H9 (cell line): ENCODE measurements around the gene RMI2. TPM values are rescaled to one million over a fixed set of nuclear protein-coding genes. Genes with fewer than 3 reads are reported as not detected.

Experiments
- DNase-seq: peaks from one replicate; pipeline ENCODE4 v3.0.0-alpha.2; 2017
- H2AFZ ChIP-seq: one replicate; pipeline ENCODE4 v1.6.1; 2013; ENCODE audit warnings: mild to moderate bottlenecking, low read length, control low read depth, moderate library complexity
- H2AK5ac ChIP-seq: 2 replicates; pipeline ENCODE4 v1.6.1; 2013; ENCODE audit warnings: low read length, control low read depth, mixed read lengths; ENCODE audit not compliant: insufficient read length
- H2BK120ac ChIP-seq: one replicate; pipeline ENCODE4 v1.6.1; 2013; ENCODE audit warnings: low read depth, mild to moderate bottlenecking, low read length, control low read depth, inconsistent platforms; ENCODE audit not compliant: poor library complexity, severe bottlenecking
- H2BK12ac ChIP-seq: 2 replicates; pipeline ENCODE4 v1.6.1; 2013; ENCODE audit warnings: low read length, control low read depth, mixed read lengths, low read depth; ENCODE audit not compliant: insufficient read length
- H2BK15ac ChIP-seq: 2 replicates; pipeline ENCODE4 v1.6.1; 2013; ENCODE audit warnings: low read depth, low read length, control low read depth
- H2BK20ac ChIP-seq: one replicate; pipeline ENCODE4 v1.6.1; 2013; ENCODE audit warnings: low read depth, mild to moderate bottlenecking, low read length, control low read depth, inconsistent platforms; ENCODE audit not compliant: poor library complexity, severe bottlenecking
- H2BK5ac ChIP-seq: 2 replicates; pipeline ENCODE4 v1.6.1; 2013; ENCODE audit warnings: low read length, control low read depth, mixed read lengths; ENCODE audit not compliant: insufficient read length
- H3K14ac ChIP-seq: 2 replicates; pipeline ENCODE4 v1.6.1; 2013; ENCODE audit warnings: low read length, control low read depth; ENCODE audit not compliant: insufficient read depth
- H3K18ac ChIP-seq: 2 replicates; pipeline ENCODE4 v1.6.1; 2013; ENCODE audit warnings: low read depth, mild to moderate bottlenecking, mixed read lengths, low read length, control low read depth; ENCODE audit not compliant: insufficient read length
- H3K23ac ChIP-seq: 2 replicates; pipeline ENCODE4 v1.6.1; 2013; ENCODE audit warnings: low read length, control low read depth, mixed read lengths, low read depth; ENCODE audit not compliant: insufficient read length
- H3K23me2 ChIP-seq: 2 replicates; pipeline ENCODE4 v1.6.1; 2013; ENCODE audit warnings: low read depth, mild to moderate bottlenecking, mixed read lengths, low read length, control low read depth; ENCODE audit not compliant: insufficient read length, poor library complexity, severe bottlenecking
- H3K27ac ChIP-seq: 2 replicates; pipeline ENCODE4 v1.5.1; 2013; ENCODE audit warnings: low read length, control low read depth, mixed read lengths, low read depth; ENCODE audit not compliant: insufficient read length
- H3K27me3 ChIP-seq: 2 replicates; pipeline ENCODE4 v1.6.1; 2013; ENCODE audit warnings: low read length, control low read depth, inconsistent platforms; ENCODE audit not compliant: insufficient read depth
- H3K4ac ChIP-seq: 2 replicates; pipeline ENCODE4 v1.6.1; 2013; ENCODE audit warnings: low read depth, mild to moderate bottlenecking, control low read depth, inconsistent platforms, low read length, moderate library complexity
- H3K4me1 ChIP-seq: 2 replicates; pipeline ENCODE4 v1.6.1; 2013; ENCODE audit warnings: low read length, control low read depth, inconsistent platforms; ENCODE audit not compliant: insufficient read depth
- H3K4me2 ChIP-seq: 2 replicates; pipeline ENCODE4 v1.6.1; 2013; ENCODE audit warnings: low read length, control low read depth, mixed read lengths; ENCODE audit not compliant: insufficient read length, insufficient read depth
- H3K56ac ChIP-seq: 2 replicates; pipeline ENCODE4 v1.6.1; 2013; ENCODE audit warnings: low read depth, mild to moderate bottlenecking, mixed read lengths, low read length, control low read depth; ENCODE audit not compliant: insufficient read length
- H3K79me1 ChIP-seq: 2 replicates; pipeline ENCODE4 v1.6.1; 2013; ENCODE audit warnings: low read depth, mild to moderate bottlenecking, moderate library complexity, low read length, control low read depth, inconsistent platforms; ENCODE audit not compliant: insufficient read depth, poor library complexity, severe bottlenecking
- H3K79me2 ChIP-seq: 2 replicates; pipeline ENCODE4 v1.6.1; 2013; ENCODE audit warnings: low read length, control low read depth, inconsistent platforms; ENCODE audit not compliant: insufficient read depth
- H3K9ac ChIP-seq: 2 replicates; pipeline ENCODE4 v1.6.1; 2013; ENCODE audit warnings: low read length, control low read depth, mixed read lengths; ENCODE audit not compliant: insufficient read length; ENCODE audit errors: extremely low read depth
- H3K9me3 ChIP-seq: one replicate; pipeline ENCODE4 v1.6.1; 2013; ENCODE audit warnings: low read depth, low read length, inconsistent platforms; ENCODE audit not compliant: control insufficient read depth
- H3T11ph ChIP-seq: one replicate; pipeline ENCODE4 v1.6.1; 2013; ENCODE audit warnings: mild to moderate bottlenecking, low read length, control low read depth, inconsistent platforms
- H4K20me1 ChIP-seq: one replicate; pipeline ENCODE4 v1.6.1; 2013; ENCODE audit not compliant: control insufficient read depth, insufficient read length, insufficient read depth
- H4K5ac ChIP-seq: 2 replicates; pipeline ENCODE4 v1.6.1; 2013; ENCODE audit warnings: low read depth, mild to moderate bottlenecking, mixed read lengths, low read length, control low read depth; ENCODE audit not compliant: insufficient read length
- H4K8ac ChIP-seq: replicated peaks from 2 replicates; pipeline ENCODE4 v1.6.1; 2013; ENCODE audit warnings: low read length, control low read depth, mixed read lengths, low read depth; ENCODE audit not compliant: insufficient read length
- H4K91ac ChIP-seq: 2 replicates; pipeline ENCODE4 v1.6.1; 2013; ENCODE audit warnings: low read depth, mild to moderate bottlenecking, moderate library complexity, mixed read lengths, low read length, control low read depth; ENCODE audit not compliant: insufficient read length
- H3K27ac Mint-ChIP-seq, 3 experiments: 2 replicates in 2 of 3; 3 replicates in 1 of 3; pipeline ENCODE4 v1.8.0; 2020 to 2021; ENCODE audit warnings: mixed read lengths in 3 of 3, mild to moderate bottlenecking in 1 of 3, moderate library complexity in 1 of 3
- H3K27me3 Mint-ChIP-seq: 2 replicates; pipeline ENCODE4 v1.8.0; 2021; ENCODE audit warnings: low read depth, mild to moderate bottlenecking, moderate library complexity, mixed read lengths
- H3K36me3 Mint-ChIP-seq, 3 experiments: 2 replicates in 2 of 3; 3 replicates in 1 of 3; pipeline ENCODE4 v1.8.0; 2020 to 2021; ENCODE audit warnings: low read depth in 3 of 3, mixed read lengths in 3 of 3; ENCODE audit not compliant: insufficient read depth in 1 of 3
- H3K4me1 Mint-ChIP-seq, 2 experiments: 2 replicates each; pipeline ENCODE4 v1.8.0; 2020; ENCODE audit warnings: mixed read lengths in 2 of 2
- H3K4me3 Mint-ChIP-seq, 2 experiments: 2 replicates in 1 of 2; 3 replicates in 1 of 2; pipeline ENCODE4 v1.8.0; 2020 to 2021; ENCODE audit warnings: mild to moderate bottlenecking in 2 of 2, mixed read lengths in 2 of 2, moderate library complexity in 1 of 2
- H3K9me3 Mint-ChIP-seq, 2 experiments: 2 replicates in 1 of 2; 3 replicates in 1 of 2; pipeline ENCODE4 v1.8.0; 2020; ENCODE audit warnings: mild to moderate bottlenecking in 2 of 2, mixed read lengths in 2 of 2, moderate library complexity in 1 of 2
- CTCF ChIP-seq: fragments of 200-600 bp; sonication (generic); conservative IDR thresholded peaks from 3 replicates; pipeline ENCODE4 v1.8.0; 2021; ENCODE audit warnings: antibody characterized with exemption, mild to moderate bottlenecking
- WGBS: extraction: QIAGEN DNeasy Blood & Tissue Kit; methylation state at CpG from one replicate; pipeline ENCODE4 v1.1.7; 2013; ENCODE audit warnings: missing lambda C conversion rate, low lambda C conversion rate, mixed read lengths; ENCODE audit not compliant: insufficient read length; ENCODE audit errors: extremely low coverage; 5-methylcytosine and 5-hydroxymethylcytosine counted together
- total RNA-seq: library from RNA; stranded (reverse); gene quantifications from 2 replicates; pipeline ENCODE4 v1.2.1, GENCODE V29; 2021

The RMI2 gene
- total RNA-seq, 1 experiment from 2014 or later, result 57.6 TPM

- Histone ChIP-seq H2BK20ac (no peak overlapping the region), H3K4me1 (no peaks in the 10 kb centered on the region), H3K56ac (no peak overlapping the region), H2BK5ac (no peak overlapping the region), H3K23ac (no peak overlapping the region), H3K79me1 (no peaks in the 10 kb centered on the region), H2AFZ (no peak overlapping the region), H4K8ac (no peak overlapping the region), H3K4ac (no peak overlapping the region), H2BK12ac (no peak overlapping the region), H3K18ac (no peak overlapping the region), H2AK5ac (no peak overlapping the region), H4K5ac (no peak overlapping the region), H3K27me3 (no peaks in the 10 kb centered on the region), H4K91ac (no peak overlapping the region), H3K4me2 (no peak overlapping the region), H3K14ac (no peak overlapping the region; the same call in 1 of the 2 replicates), H3K23me2 (peaks cover 3% of the 10 kb centered on the region), H3K9ac (no peak overlapping the region), H3K79me2 (no peaks in the 10 kb centered on the region), H4K20me1 (no peaks in the 10 kb centered on the region), H3K9me3 (no peaks in the 10 kb centered on the region), H3K27ac (no peak overlapping the region), H2BK120ac (no peak overlapping the region), H2BK15ac (no peak overlapping the region), H3T11ph (no peak overlapping the region)
- WGBS, result no CpG with 5 or more reads among the region's 22 CpGs
- Mint-ChIP-seq H3K36me3 (no peaks in the 10 kb centered on the region), H3K27ac (no peak overlapping the region), H3K27me3 (no peaks in the 10 kb centered on the region; the same call in 1 of the 2 replicates), H3K9me3 (no peaks in the 10 kb centered on the region), H3K4me1 (peaks cover 7 to 11% of the 10 kb centered on the region in 2 experiments), H3K4me3 (no peak overlapping the region)
- no peak for TF ChIP-seq CTCF
- DNase-seq, result no peak
Measured at GRCh38 chr16:11399261-11399831, 54.1 kb downstream of the RMI2 start.
